Endometrial microvascular endothelial cells (primary cell): ENCODE measurements around the gene MYO16. TPM values are rescaled to one million over a fixed set of nuclear protein-coding genes. Genes with fewer than 3 reads are reported as not detected.

Source experiments
- in situ Hi-C: cut with HindIII; loops from 2 replicates; pipeline ENCODE4 v1.10.0; 2017; ENCODE audit warnings: low sequenced_read_pairs, low pct_unique_long_range_greater_than_20kb; ENCODE audit errors: inconsistent ontology term
- total RNA-seq: library from RNA; depleted of rRNA; stranded (reverse); fragments of >200 nt; gene quantifications from one replicate; pipeline ENCODE4 v1.2.3, GENCODE V29; 2015; ENCODE audit errors: inconsistent ontology term

Gene MYO16
- total RNA-seq, 1 donor from 2014 or later, result not detected

DNA sequence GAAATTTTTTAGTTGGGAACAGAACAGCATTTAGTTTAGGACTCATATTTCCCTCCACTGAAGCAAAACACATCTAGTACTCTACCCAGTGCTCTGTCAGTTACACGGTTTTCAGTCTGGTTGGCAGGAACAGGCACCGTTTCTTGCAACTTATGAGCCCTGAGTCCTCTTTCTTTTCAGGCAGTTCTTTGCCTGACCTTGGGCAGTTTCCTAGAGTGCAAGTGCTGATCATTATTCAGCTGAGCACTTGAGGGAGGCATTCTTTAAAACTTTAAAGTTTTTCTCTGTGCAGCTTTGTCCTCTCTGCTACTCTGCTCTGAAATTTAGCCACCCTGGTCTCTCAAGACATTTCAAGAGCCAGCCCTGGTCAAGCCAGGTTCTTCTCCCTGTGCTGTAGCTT, 96.1 kb downstream of the MYO16 start:
- in situ Hi-C loops, result no loop called here

GRCh38 chr13:108728370-108728769, 99.0 kb downstream of the MYO16 start:
- in situ Hi-C loops, result no loop called here

DNA sequence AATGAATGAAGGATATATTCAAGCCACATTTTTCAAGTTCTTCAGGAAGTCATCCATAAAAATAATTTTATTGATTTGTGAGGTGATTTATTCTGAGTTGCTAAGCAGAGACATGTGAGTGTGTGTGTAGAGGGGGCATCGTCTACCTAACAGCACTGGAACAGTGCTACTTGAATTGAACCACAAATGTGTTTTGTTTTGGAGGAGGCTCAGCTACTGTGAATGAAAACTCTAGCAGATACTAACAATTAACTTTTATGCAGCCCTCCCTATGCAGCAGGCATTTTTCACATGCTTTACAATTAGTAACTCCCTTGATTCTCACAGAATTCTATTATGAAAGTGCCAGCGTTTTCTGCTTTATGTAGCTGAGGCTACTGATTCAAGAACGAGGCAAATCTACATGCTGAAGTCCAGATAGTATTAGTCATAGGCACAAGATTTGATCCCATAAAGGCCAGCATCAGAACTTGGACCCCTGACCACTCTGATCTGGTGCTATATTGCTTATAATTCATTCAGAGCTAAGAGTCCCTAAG, 103.7 kb downstream of the MYO16 start:
- in situ Hi-C loops, result no loop called here

- in situ Hi-C loops, result no loop called here
Observed at GRCh38 chr13:108734676-108735075, 105.3 kb downstream of the MYO16 start.

- in situ Hi-C loops, result no loop called here
Observed at GRCh38 chr13:108741930-108742329, 112.5 kb downstream of the MYO16 start.

- in situ Hi-C loops, result no loop called here
Observed at GRCh38 chr13:108742701-108743451, 113.5 kb downstream of the MYO16 start.

GRCh38 chr13:108743522-108743921, 114.1 kb downstream of the MYO16 start:
- in situ Hi-C loops, result no loop called here

DNA sequence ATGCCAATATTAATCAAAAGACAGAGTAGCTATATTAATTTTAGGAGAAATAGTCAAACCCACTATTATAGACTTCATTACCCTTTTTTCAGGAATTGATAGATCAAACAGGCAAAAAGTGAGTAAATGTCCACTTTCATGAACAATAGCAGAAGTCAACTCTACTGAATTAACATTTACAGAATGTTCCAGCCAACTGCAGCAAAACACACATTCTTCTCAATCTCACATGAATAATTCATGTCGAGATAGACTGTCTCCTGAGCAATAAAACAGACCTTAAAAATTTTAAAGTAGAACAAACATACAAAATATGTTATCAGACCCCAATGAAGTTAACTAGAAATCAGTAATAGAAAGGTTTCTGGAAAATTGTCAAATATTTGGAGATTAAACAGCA, 118.4 kb downstream of the MYO16 start:
- in situ Hi-C loops, result no loop called here

DNA sequence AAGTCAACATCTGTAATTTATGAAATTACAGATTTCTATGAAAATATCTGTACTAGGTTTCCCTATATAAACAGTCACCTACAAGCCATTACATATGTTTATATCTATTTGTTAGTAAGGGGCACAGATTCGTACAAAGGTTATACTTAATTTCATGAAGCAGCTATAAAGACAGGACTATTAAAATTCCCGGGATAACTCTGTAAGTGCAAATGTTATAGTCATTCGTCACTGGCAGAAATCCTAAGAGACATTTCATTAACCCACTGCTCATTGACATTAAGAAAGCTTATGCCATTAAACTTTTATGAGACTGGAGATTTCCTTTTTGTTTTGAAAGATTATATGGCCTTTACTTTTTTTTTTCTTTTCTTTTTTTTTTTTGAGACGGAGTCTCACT, 122.9 kb downstream of the MYO16 start:
- in situ Hi-C loops, result no loop called here

DNA sequence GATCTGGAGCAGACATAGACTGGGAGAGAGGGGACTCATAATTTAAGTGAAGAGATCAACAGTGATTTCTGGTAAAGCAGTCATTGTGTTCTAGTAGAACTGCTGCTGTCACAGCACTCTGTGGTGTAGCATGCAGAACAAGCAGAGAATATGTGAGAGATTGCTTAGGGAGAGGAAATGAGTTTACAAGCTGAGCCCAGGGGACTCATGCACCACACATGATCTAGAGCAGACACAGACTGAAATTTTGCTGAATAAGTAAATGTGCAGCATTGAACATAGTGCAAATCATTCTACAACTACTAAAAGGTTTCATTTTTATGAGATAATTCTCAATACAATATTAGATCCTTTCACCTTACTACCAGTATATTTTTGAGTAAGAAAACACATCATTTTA, 125.7 kb downstream of the MYO16 start:
- in situ Hi-C loops, result no loop called here

- in situ Hi-C loops, result no loop called here
Observed at GRCh38 chr13:108760129-108760528, 130.7 kb downstream of the MYO16 start.

DNA sequence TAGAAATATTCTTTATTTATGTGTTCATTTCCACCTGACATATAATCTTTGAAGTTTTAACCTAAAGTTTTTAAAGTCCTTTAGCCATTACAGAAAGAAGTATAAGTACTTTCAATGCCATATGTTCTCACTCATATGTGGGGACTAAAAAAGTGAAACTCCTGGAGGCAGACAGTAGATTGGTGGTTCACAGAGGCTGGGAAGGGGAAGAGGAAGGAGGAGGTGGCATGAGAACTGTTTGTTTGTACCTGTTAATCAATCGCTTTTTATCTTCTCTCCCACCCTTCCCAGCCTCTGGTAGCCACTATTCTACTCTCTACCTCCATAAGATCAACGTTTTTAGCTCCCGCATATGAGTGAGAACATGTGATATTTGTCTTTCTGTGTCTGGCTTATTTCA, 131.1 kb downstream of the MYO16 start:
- in situ Hi-C loops, result no loop called here

DNA sequence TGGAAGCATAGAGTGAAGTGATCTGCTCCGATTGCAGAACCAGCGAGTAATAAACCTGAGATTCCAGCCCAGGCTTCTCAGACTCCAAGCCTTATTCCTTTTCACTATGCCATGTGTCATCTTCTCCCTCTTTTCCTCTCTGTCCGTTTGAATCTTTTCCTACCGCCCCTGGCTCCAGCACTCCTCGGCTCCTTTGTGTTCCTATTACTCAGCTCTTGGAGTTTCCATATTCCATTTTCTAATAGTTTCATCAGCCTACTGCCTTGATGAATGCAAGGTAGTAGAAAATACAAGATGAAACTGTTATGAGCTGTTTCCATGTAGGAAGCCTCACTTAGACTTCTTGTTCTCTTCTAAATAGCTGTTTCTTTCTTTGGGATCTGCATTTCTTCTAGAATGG, 138.6 kb downstream of the MYO16 start:
- in situ Hi-C loops, result no loop called here

DNA sequence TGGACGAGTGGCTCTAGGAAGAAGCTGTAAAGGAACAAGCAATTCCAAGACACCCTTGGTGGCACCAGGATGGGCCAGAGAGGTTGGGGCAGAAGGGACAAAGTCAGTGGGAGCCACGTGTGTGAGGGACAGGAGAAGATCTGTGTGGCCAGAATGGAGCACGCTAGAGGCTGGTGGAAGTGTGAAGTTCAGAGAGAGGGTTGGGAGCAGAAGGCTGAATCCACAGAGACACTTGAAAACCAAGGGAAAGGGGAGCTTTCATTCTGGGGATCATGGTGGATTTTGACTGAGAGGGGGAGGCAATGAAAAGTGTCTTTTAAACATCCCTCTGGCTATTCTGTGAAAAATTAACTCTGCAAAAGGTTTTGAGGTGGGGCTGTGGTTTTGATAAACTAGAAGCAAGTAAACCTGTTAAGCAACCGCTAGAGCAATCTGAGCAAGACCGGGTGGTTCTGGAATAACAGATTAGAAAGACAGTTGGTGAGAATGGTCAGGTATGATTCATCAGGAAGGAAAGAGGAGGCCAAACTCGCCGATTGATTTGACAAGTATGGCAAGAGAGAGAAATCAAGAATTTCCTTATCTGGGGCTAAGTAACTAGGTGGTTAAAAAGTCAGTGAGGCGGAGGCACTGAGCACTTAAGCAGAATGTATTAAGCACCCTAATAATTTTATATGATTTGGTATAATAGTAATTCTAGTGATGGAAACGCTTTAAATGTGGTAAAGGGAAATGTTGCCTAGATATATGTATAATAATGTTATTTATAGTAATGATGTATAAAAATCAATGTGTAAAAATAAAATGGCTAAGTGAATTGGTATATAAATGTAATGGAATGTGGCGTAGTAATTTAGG, 140.0 kb downstream of the MYO16 start:
- in situ Hi-C loops, result no loop called here

DNA sequence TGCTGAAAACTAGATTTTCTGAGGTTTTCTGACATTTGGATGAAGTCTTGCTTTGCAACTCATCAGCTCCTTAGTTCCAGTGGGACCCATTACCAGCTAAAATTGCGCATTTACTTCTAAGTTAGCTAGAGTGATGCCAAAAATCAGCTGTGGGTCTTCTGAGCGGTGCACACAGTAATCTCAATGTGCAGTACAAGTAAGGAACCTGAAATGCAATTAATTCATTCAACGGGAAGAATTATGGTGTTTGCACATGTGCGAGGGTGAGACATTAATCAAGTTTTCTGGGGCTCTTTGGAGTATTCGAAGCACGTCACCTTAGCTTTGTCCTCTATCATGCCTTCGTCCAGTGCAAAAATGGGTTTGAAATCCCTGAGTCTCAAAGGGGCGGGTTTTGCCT, 146.2 kb downstream of the MYO16 start:
- in situ Hi-C loops, result no loop called here

DNA sequence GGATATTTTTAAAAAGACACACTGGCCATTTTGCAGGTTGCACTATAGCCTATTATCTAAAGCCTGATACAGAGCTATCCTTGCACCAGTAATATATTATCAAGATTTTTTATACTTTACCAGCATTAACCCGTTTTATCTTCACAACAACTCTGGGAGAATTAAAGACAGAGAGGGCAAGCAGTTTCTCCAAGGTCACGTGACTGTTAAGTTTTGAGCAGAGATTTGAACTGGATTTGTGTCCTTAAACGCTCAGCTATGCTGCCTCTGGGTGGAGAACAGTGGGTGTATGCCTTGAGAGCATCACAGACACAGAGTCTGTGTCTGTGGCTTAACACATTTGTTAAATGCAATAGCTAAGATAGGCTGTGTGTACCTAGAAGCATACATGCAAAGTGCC, 147.2 kb downstream of the MYO16 start:
- in situ Hi-C loops, result no loop called here

GRCh38 chr13:108777421-108778420, 148.3 kb downstream of the MYO16 start:
- in situ Hi-C loops, result no loop called here

DNA sequence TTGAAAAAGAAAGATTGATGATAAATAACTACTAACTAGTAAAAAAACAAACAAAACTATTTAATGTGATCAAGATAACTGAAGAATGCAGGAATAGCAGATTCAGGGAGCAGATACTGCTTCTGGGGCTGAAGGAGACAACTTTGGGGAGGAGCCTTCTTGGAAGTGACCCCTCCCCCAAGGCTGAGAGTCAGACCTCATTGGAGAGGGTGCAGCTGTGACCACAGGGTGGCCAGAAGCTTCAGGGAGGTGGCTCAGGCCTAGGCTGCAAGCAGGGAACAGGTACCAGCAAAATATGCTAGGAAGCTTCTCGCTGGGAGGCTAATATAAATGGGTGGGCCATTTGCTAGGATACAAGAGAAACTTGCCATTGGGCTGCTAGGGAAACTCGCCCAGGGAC, 149.9 kb downstream of the MYO16 start:
- in situ Hi-C loops, result no loop called here

GRCh38 chr13:108780706-108781105, 151.3 kb downstream of the MYO16 start:
- in situ Hi-C loops, result no loop called here
